Neural progenitor cell (in vitro differentiated cells): Measurements from ENCODE around the gene TBC1D14. TPM values are rescaled to one million over a fixed set of nuclear protein-coding genes. Genes with fewer than 3 reads are reported as not detected.

Experiments
- DNase-seq: peaks from one replicate; pipeline ENCODE4 v3.0.0-alpha.2; 2016; ENCODE audit warnings: low spot score
- H2AFZ ChIP-seq: fragments of 200-600 bp; sonication (generic); replicated peaks from 2 replicates; pipeline ENCODE4 v1.6.1; 2016; ENCODE audit warnings: antibody characterized with exemption
- H3F3A ChIP-seq: fragments of 200-600 bp; sonication (generic); 2 replicates; pipeline ENCODE4 v1.6.1; 2016; ENCODE audit warnings: antibody characterized with exemption, low read depth
- H3K27ac ChIP-seq: fragments of 200-600 bp; sonication (generic); 2 replicates; pipeline ENCODE4 v1.5.1; 2016; ENCODE audit warnings: mild to moderate bottlenecking
- H3K27me3 ChIP-seq: fragments of 200-600 bp; sonication (generic); 2 replicates; pipeline ENCODE4 v1.6.1; 2016; ENCODE audit warnings: mild to moderate bottlenecking, moderate library complexity
- H3K36me3 ChIP-seq: fragments of 200-600 bp; sonication (generic); 2 replicates; pipeline ENCODE4 v1.5.1; 2016
- H3K4me1 ChIP-seq: fragments of 200-600 bp; sonication (generic); 2 replicates; pipeline ENCODE4 v1.6.1; 2016; ENCODE audit warnings: mixed run types
- H3K4me2 ChIP-seq: fragments of 200-600 bp; sonication (generic); 2 replicates; pipeline ENCODE4 v1.6.1; 2016
- H3K4me3 ChIP-seq: fragments of 200-600 bp; sonication (generic); 2 replicates; pipeline ENCODE4 v1.5.1; 2016
- H3K79me2 ChIP-seq: fragments of 200-600 bp; sonication (generic); 2 replicates; pipeline ENCODE4 v1.6.1; 2016; ENCODE audit warnings: low read depth
- H3K9ac ChIP-seq: fragments of 200-600 bp; sonication (generic); 2 replicates; pipeline ENCODE4 v1.6.1; 2016
- H3K9me3 ChIP-seq: fragments of 200-600 bp; sonication (generic); 2 replicates; pipeline ENCODE4 v1.5.1; 2016; ENCODE audit warnings: low read depth
- H4K20me1 ChIP-seq: fragments of 200-600 bp; sonication (generic); 2 replicates; pipeline ENCODE4 v1.6.1; 2016; ENCODE audit warnings: low read depth
- H3K27ac Mint-ChIP-seq: 3 replicates; pipeline ENCODE4 v1.8.0; 2021; ENCODE audit warnings: mixed read lengths
- H3K27me3 Mint-ChIP-seq: 2 replicates; pipeline ENCODE4 v1.8.0; 2022; ENCODE audit warnings: low read depth, mild to moderate bottlenecking, inconsistent platforms, moderate library complexity, mixed read lengths; ENCODE audit not compliant: insufficient read depth
- H3K36me3 Mint-ChIP-seq: 3 replicates; pipeline ENCODE4 v1.8.0; 2021; ENCODE audit warnings: mixed read lengths
- H3K4me1 Mint-ChIP-seq: 3 replicates; pipeline ENCODE4 v1.8.0; 2021; ENCODE audit warnings: mixed read lengths
- H3K4me3 Mint-ChIP-seq: 3 replicates; pipeline ENCODE4 v1.8.0; 2021; ENCODE audit warnings: mild to moderate bottlenecking, moderate library complexity, mixed read lengths
- H3K9me3 Mint-ChIP-seq: 3 replicates; pipeline ENCODE4 v1.8.0; 2020; ENCODE audit warnings: mixed read lengths
- EZH2 ChIP-seq: fragments of 200-600 bp; sonication (generic); IDR thresholded peaks from 2 replicates; pipeline ENCODE4 v1.6.1; 2017; ENCODE audit warnings: antibody characterized with exemption, mild to moderate bottlenecking, moderate library complexity
- EZH2phosphoT487 ChIP-seq: fragments of 200-600 bp; sonication (generic); IDR thresholded peaks from 2 replicates; pipeline ENCODE4 v1.6.1; 2017; ENCODE audit warnings: antibody characterized with exemption
- total RNA-seq: library from RNA; depleted of rRNA; stranded (reverse); fragments of >200 nt; gene quantifications from 2 replicates; pipeline ENCODE4 v1.2.3, GENCODE V29; 2015; ENCODE audit warnings: low replicate concordance
- TF ChIP-seq, protein P1 (sequence below): fragments of 200-600 bp; sonication (generic); IDR thresholded peaks from 2 replicates; pipeline ENCODE4 v1.5.1; 2017; ENCODE audit warnings: antibody characterized with exemption, mild to moderate bottlenecking

Gene TBC1D14
- total RNA-seq, 1 donor from 2014 or later = 47.9 TPM

GRCh38 chr4:7067126-7067451, 157.5 kb downstream of the TBC1D14 start:
- peaks cover 26% of the 10 kb centered on the region for H3K4me1 Mint-ChIP-seq
- Histone ChIP-seq H3K27ac (no peak overlapping the region), H3K9ac (no peak overlapping the region), H3K4me3 (peak overlapping the region; percentile 65), H4K20me1 (peaks cover 26% of the 10 kb centered on the region), H3K4me2 (peak overlapping the region; percentile 92), H3F3A (peaks cover 8% of the 10 kb centered on the region), H2AFZ (no peak overlapping the region), H3K4me1 (peaks cover 10% of the 10 kb centered on the region), H3K9me3 (no peaks in the 10 kb centered on the region), H3K27me3 (peaks cover 26% of the 10 kb centered on the region), H3K36me3 (peaks cover 6% of the 10 kb centered on the region), H3K79me2 (peaks cover 42% of the 10 kb centered on the region)
- peaks cover 7% of the 10 kb centered on the region for H3K27me3 Mint-ChIP-seq
- H3K9me3 Mint-ChIP-seq = no peaks in the 10 kb centered on the region
- TF ChIP-seq EZH2phosphoT487 = no peak
- TF ChIP-seq, protein P1, sequence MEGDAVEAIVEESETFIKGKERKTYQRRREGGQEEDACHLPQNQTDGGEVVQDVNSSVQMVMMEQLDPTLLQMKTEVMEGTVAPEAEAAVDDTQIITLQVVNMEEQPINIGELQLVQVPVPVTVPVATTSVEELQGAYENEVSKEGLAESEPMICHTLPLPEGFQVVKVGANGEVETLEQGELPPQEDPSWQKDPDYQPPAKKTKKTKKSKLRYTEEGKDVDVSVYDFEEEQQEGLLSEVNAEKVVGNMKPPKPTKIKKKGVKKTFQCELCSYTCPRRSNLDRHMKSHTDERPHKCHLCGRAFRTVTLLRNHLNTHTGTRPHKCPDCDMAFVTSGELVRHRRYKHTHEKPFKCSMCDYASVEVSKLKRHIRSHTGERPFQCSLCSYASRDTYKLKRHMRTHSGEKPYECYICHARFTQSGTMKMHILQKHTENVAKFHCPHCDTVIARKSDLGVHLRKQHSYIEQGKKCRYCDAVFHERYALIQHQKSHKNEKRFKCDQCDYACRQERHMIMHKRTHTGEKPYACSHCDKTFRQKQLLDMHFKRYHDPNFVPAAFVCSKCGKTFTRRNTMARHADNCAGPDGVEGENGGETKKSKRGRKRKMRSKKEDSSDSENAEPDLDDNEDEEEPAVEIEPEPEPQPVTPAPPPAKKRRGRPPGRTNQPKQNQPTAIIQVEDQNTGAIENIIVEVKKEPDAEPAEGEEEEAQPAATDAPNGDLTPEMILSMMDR = no peak
- no peak for TF ChIP-seq EZH2
- H3K4me3 Mint-ChIP-seq = peak overlapping the region; percentile 89
- H3K27ac Mint-ChIP-seq = no peak overlapping the region
- peaks cover 13% of the 10 kb centered on the region for H3K36me3 Mint-ChIP-seq
- DNase-seq = no peak

GRCh38 chr4:7067452-7068278, 158.0 kb downstream of the TBC1D14 start, which contains the start of gene GRPEL1:
GRPEL1 (minus strand) TSS chr4:7068064; CDS start chr4:7068032, 32 bp downstream.
- H3K27me3 Mint-ChIP-seq = peaks cover 7% of the 10 kb centered on the region
- peaks cover 26% of the 10 kb centered on the region for H3K4me1 Mint-ChIP-seq
- Histone ChIP-seq H4K20me1 (peaks cover 26% of the 10 kb centered on the region), H3K27ac (no peak within 1 kb of the TSS), H2AFZ (peak within 1 kb of the TSS; percentile 86), H3K9ac (no peak within 1 kb of the TSS), H3K4me1 (peaks cover 10% of the 10 kb centered on the region), H3K79me2 (peaks cover 42% of the 10 kb centered on the region), H3K27me3 (peaks cover 28% of the 10 kb centered on the region), H3K36me3 (peaks cover 6% of the 10 kb centered on the region), H3F3A (peaks cover 8% of the 10 kb centered on the region), H3K4me3 (peak within 1 kb of the TSS; percentile 65), H3K4me2 (peak within 1 kb of the TSS; percentile 92), H3K9me3 (no peaks in the 10 kb centered on the region)
- peak; percentile 100 for DNase-seq
- H3K9me3 Mint-ChIP-seq = no peaks in the 10 kb centered on the region
- peak within 1 kb of the TSS; percentile 79 for H3K27ac Mint-ChIP-seq
- peak within 1 kb of the TSS; percentile 95 for H3K4me3 Mint-ChIP-seq
- TF ChIP-seq EZH2 = no peak
- TF ChIP-seq, protein P1 = no peak
- peaks cover 12% of the 10 kb centered on the region for H3K36me3 Mint-ChIP-seq

GRCh38 chr4:7068279-7068842, 158.7 kb downstream of the TBC1D14 start:
- H3K27me3 Mint-ChIP-seq = peaks cover 7% of the 10 kb centered on the region
- peaks cover 26% of the 10 kb centered on the region for H3K4me1 Mint-ChIP-seq
- peaks cover 28% of the 10 kb centered on the region for H3K27me3 ChIP-seq
- peak overlapping the region; percentile 86 for H2AFZ ChIP-seq
- peak overlapping the region; percentile 95 for H3K4me3 Mint-ChIP-seq
- H4K20me1 ChIP-seq = peaks cover 26% of the 10 kb centered on the region
- H3K4me1 ChIP-seq = peaks cover 10% of the 10 kb centered on the region
- H3K9me3 ChIP-seq = no peaks in the 10 kb centered on the region
- peaks cover 42% of the 10 kb centered on the region for H3K79me2 ChIP-seq
- peaks cover 8% of the 10 kb centered on the region for H3F3A ChIP-seq
- no peak overlapping the region for H3K9ac ChIP-seq
- no peaks in the 10 kb centered on the region for H3K9me3 Mint-ChIP-seq
- no peaks in the 10 kb centered on the region for H3K36me3 ChIP-seq
- peak overlapping the region; percentile 86 for H3K4me2 ChIP-seq
- H3K27ac ChIP-seq = no peak overlapping the region
- no peak for DNase-seq
- peak overlapping the region; percentile 65 for H3K4me3 ChIP-seq
- peaks cover 10% of the 10 kb centered on the region for H3K36me3 Mint-ChIP-seq
- peak overlapping the region; percentile 79 for H3K27ac Mint-ChIP-seq
- no peak for TF ChIP-seq EZH2phosphoT487
- TF ChIP-seq, protein P1 = peak; percentile 15
- no peak for TF ChIP-seq EZH2
